Uterus (tissue), 2 donors: ENCODE measurements around the gene ITGB1BP2.
"Not testable (repeated sequence)": the region's sequence is repeated elsewhere in the genome, so short reads cannot be mapped to it uniquely, and the experiment has no call there.

ENCODE experiments used
- CTCF ChIP-seq, 4 experiments: fragments of 200-600 bp in 2 of 4; fragments of 450-650 bp in 2 of 4; sonication (generic) in 2 of 4; IDR thresholded peaks; one replicate each; pipeline ENCODE4 v1.5.1; 2016 to 2019; ENCODE audit warnings: antibody characterized with exemption in 4 of 4, mild to moderate bottlenecking in 2 of 4, moderate library complexity in 1 of 4
- POLR2A ChIP-seq, 2 donors: fragments of 450-650 bp; IDR thresholded peaks; one replicate each; pipeline ENCODE4 v1.6.1; 2016; ENCODE audit warnings: antibody characterized with exemption in 2 of 2, mild to moderate bottlenecking in 1 of 2, moderate library complexity in 1 of 2

GRCh38 chrX:71349151-71349665 lies 47.7 kb downstream of the ITGB1BP2 start:
- TF ChIP-seq POLR2A, CTCF (IDR thresholded peaks at IDR 0.05): not testable (repeated sequence)
